ENCODE measurements around the gene GRID1.

DNA sequence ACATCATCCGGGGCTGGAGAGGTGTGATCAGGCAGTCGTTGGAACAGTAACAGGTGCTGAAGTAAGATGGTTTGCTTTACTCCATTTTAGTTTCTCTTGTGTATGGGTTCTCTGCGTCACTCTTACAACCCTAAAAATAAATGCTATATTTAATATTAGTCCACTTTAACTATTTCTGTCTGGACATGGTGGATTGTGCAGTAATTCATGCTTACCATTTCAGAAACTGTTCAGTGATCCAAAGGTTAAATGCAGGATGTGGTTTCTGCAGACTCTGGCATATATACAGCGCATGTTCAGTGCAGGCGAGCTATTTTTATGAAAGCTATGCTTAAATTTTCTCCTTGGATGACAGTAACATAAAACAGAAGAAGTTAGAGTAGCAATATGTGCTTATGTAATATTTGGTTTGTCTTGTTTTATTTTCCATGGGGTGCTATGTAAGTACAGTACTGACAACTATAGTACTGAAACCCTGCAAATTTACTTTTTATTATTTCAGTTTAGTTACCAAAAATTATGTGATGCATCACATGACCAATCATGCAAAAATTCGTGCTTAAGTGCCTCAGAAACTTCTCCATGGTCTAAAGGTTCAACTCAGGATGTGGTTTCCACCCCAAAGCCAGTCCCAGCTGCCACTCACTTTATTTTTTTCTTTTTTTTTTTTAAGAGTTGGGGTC, 46.6 kb upstream of the GRID1 start:
- TF ChIP-seq EP300 (IDR thresholded peaks at IDR 0.05; ENCODE audit: low read depth) (no peak), CTCF (IDR thresholded peaks at IDR 0.05) (no peak), POLR2AphosphoS5 (IDR thresholded peaks at IDR 0.05) (peak in 2 of 3 donors; percentile 39 to 51), POLR2A (IDR thresholded peaks at IDR 0.05) (no peak)
